HepG2 (cell line): ENCODE results near the gene OR10V1. TPM values are rescaled to one million over a fixed set of nuclear protein-coding genes. Genes with fewer than 3 reads are reported as not detected.

Source experiments
- ATAC-seq: fragments of 200-7000 bp; cut with Tn5 transposase; 3 replicates; pipeline ENCODE4 v1.9.1; 2020; ENCODE audit warnings: mild to moderate bottlenecking, moderate library complexity
- BruUV-seq: library from RNA; stranded (reverse); fragments of 400-500 nt; replicated peaks from 2 replicates; lab custom pipeline; 2021; lab: Mats Ljungman, UMichigan
- CTCF ChIA-PET: fragments of 300-600 bp; formaldehyde crosslinking; extraction: SDS; loops from one replicate; lab custom pipeline; 2021; ENCODE audit warnings: low total read pairs, inconsistent platforms, low intra/inter-chr PET ratio; lab: Yijun Ruan, JAX
- POLR2A ChIA-PET: fragments of 350-600 bp; sonication (Branson Sonifier 250); formaldehyde crosslinking; loops from one replicate; lab custom pipeline; 2020; ENCODE audit warnings: antibody characterized with exemption, inconsistent platforms; lab: Yijun Ruan, JAX
- DNase-seq: peaks from one replicate; pipeline ENCODE4 v3.0.0-alpha.2; 2015; ENCODE audit warnings: low spot score
- FAIRE-seq: peaks from 3 replicates; lab custom pipeline; 2011; peaks lifted over from hg19 to GRCh38; lab: Jason Lieb, UNC
- H2AFZ ChIP-seq: one replicate; pipeline ENCODE4 v1.6.1; 2011; ENCODE audit warnings: low read length, inconsistent platforms
- H3K27ac ChIP-seq: fragments of 300-600 bp; 3 replicates; pipeline ENCODE4 v1.8.0; 2011; ENCODE audit warnings: mixed run types, mild to moderate bottlenecking, mixed read lengths, low read length, inconsistent platforms; ENCODE audit not compliant: insufficient read depth; ENCODE audit errors: extremely low read length
- H3K27me3 ChIP-seq, 2 experiments: fragments of 200-600 bp in 1 of 2; 2 replicates in 1 of 2; 3 replicates in 1 of 2; pipeline versions ENCODE4 v1.6.0 to v1.8.0; 2011; ENCODE audit warnings: low read length in 2 of 2, mild to moderate bottlenecking in 2 of 2, moderate library complexity in 2 of 2, inconsistent platforms in 1 of 2; ENCODE audit not compliant: insufficient read depth in 2 of 2, control insufficient read depth in 1 of 2
- H3K36me3 ChIP-seq, 2 experiments: fragments of 200-600 bp in 1 of 2; replicated peaks in 1 of 2; 2 replicates in 1 of 2; 3 replicates in 1 of 2; pipeline versions ENCODE4 v1.5.1 to v1.8.0; 2011; ENCODE audit warnings: low read length in 2 of 2, inconsistent platforms in 1 of 2; ENCODE audit not compliant: insufficient read depth in 2 of 2, control insufficient read depth in 1 of 2
- H3K4me1 ChIP-seq: 2 replicates; pipeline ENCODE4 v1.5.1; 2012; ENCODE audit warnings: low read length, inconsistent platforms; ENCODE audit not compliant: insufficient read depth
- H3K4me2 ChIP-seq: 2 replicates; pipeline ENCODE4 v1.6.0; 2011; ENCODE audit warnings: low read depth, low read length, inconsistent platforms
- H3K4me3 ChIP-seq, 3 experiments: fragments of 200-600 bp in 1 of 3; sonication (generic), shearing (Covaris generic) in 1 of 3; replicated peaks in 1 of 3; 2 replicates each; pipeline ENCODE4 v1.5.1; 2011 to 2016; ENCODE audit warnings: low read length in 3 of 3, inconsistent platforms in 2 of 3, low read depth in 2 of 3, mild to moderate bottlenecking in 2 of 3, control low read depth in 1 of 3, mixed read lengths in 1 of 3; ENCODE audit not compliant: insufficient read depth in 1 of 3
- H3K79me2 ChIP-seq: one replicate; pipeline ENCODE4 v1.6.1; 2011; ENCODE audit warnings: low read length, inconsistent platforms; ENCODE audit not compliant: insufficient read depth
- H3K9ac ChIP-seq: 2 replicates; pipeline ENCODE4 v1.6.0; 2011; ENCODE audit warnings: mild to moderate bottlenecking, low read depth, low read length, inconsistent platforms; ENCODE audit not compliant: insufficient read depth
- H3K9me3 ChIP-seq: 2 replicates; pipeline ENCODE4 v1.5.1; 2012; ENCODE audit warnings: mild to moderate bottlenecking, low read length
- H4K20me1 ChIP-seq: 2 replicates; pipeline ENCODE4 v1.6.0; 2011; ENCODE audit warnings: inconsistent platforms, mild to moderate bottlenecking, low read length, moderate library complexity; ENCODE audit not compliant: insufficient read depth
- CHD4 ChIP-seq: fragments of 200-600 bp; sonication (generic); IDR thresholded peaks from 2 replicates; pipeline ENCODE4 v1.7.0; 2017; ENCODE audit warnings: mild to moderate bottlenecking, low read length, borderline replicate concordance
- HNRNPLL ChIP-seq: fragments of 200-400 bp; formaldehyde crosslinking; IDR thresholded peaks from 2 replicates; pipeline ENCODE4 v1.6.1; 2017; ENCODE audit warnings: mild to moderate bottlenecking, low read depth, low read length; ENCODE audit not compliant: poor library complexity, severe bottlenecking
- RCOR2 ChIP-seq: IDR thresholded peaks from 2 replicates; pipeline ENCODE4 v1.6.1; 2016; ENCODE audit warnings: missing biosample characterization, missing genetic modification reagents
- SRY ChIP-seq: sonication (generic); formaldehyde crosslinking; IDR thresholded peaks from 2 replicates; pipeline ENCODE4 v1.8.0; 2022; ENCODE audit warnings: mild to moderate bottlenecking, missing genetic modification reagents
- U2AF1 ChIP-seq: fragments of 200-400 bp; formaldehyde crosslinking; optimal IDR thresholded peaks from 2 replicates; pipeline ENCODE3; 2017; ENCODE audit warnings: mild to moderate bottlenecking, low read depth, low read length
- ZBTB2 ChIP-seq: sonication (generic); formaldehyde crosslinking; IDR thresholded peaks from 2 replicates; pipeline ENCODE4 v1.8.0; 2022; ENCODE audit warnings: low read depth, missing genetic modification reagents
- ZKSCAN5 ChIP-seq: sonication (generic); formaldehyde crosslinking; IDR thresholded peaks from 2 replicates; pipeline ENCODE4 v1.5.1; 2020; ENCODE audit warnings: mild to moderate bottlenecking, missing genetic modification reagents
- ZNF451 ChIP-seq: sonication (generic); formaldehyde crosslinking; IDR thresholded peaks from 2 replicates; pipeline ENCODE4 v1.5.0; 2020; ENCODE audit warnings: mild to moderate bottlenecking, missing genetic modification reagents
- ZNF619 ChIP-seq: sonication (generic); formaldehyde crosslinking; IDR thresholded peaks from 2 replicates; pipeline ENCODE4 v1.4.0; 2020; ENCODE audit warnings: mild to moderate bottlenecking, missing genetic modification reagents
- ZNF720 ChIP-seq: sonication (generic); formaldehyde crosslinking; IDR thresholded peaks from 2 replicates; pipeline ENCODE4 v1.4.0; 2020; ENCODE audit warnings: missing genetic modification reagents
- WGBS: methylation state at CpG from one replicate; pipeline ENCODE4 v1.1.6; 2017; ENCODE audit warnings: low lambda C conversion rate; 5-methylcytosine and 5-hydroxymethylcytosine counted together
- in situ Hi-C: cut with HindIII; loops from 2 replicates; pipeline ENCODE4 v1.10.0; 2017; ENCODE audit warnings: low pct_unique_long_range_greater_than_20kb; ENCODE audit not compliant: extremely low pct_ligation_motif_present
- intact Hi-C: fragments of 100-400 bp; cut with micrococcal nuclease; formaldehyde crosslinking; loops from one replicate; pipeline ENCODE4 v1.10.0; 2022; ENCODE audit not compliant: unreplicated experiment
- polyA plus RNA-seq, 8 experiments: library from polyadenylated mRNA; depleted of rRNA in 3 of 8; stranded (reverse) in 7 of 8; unstranded in 1 of 8; fragments of >200 nt; fragmentation: Illumina TruSeq in 4 of 8; extraction: Trizol in 4 of 8; gene quantifications; 2 replicates each; pipeline versions ENCODE4 v1.2.1 to v1.2.3, GENCODE V29; 2011 to 2016; ENCODE audit warnings: low read depth in 4 of 8, missing spikeins in 1 of 8, mixed read lengths in 1 of 8; ENCODE audit not compliant: insufficient read depth in 1 of 8
- total RNA-seq, 5 experiments: library from RNA; depleted of rRNA; stranded (reverse); fragments of >200 nt; fragmentation: Illumina TruSeq; extraction: Trizol; gene quantifications; 2 replicates each; pipeline ENCODE4 v1.2.3, GENCODE V29; 2016; ENCODE audit warnings: low read depth in 1 of 5

Gene OR10V1
- total and polyA plus RNA-seq, 2 of the 13 experiments (the other 11 are each of a cell fraction or from before 2014, with no cell fraction given), result not detected

- TF ChIP-seq ZNF451, result no peak
- TF ChIP-seq, all 625 proteins: peak for 0
Measured at GRCh38 chr11:59719556-59719955, 5.9 kb upstream of the OR10V1 start (continued).

GRCh38 chr11:59716051-59716450 is 2.4 kb upstream of the OR10V1 start:
- intact Hi-C loops (no loop called here), in situ Hi-C loops (no loop called here)
- H3K4me3 ChIP-seq, result no peak overlapping the region
- H3K9ac ChIP-seq, result no peak overlapping the region
- 68% methylated on average over 3 of the region's 3 CpGs for WGBS
- no peak overlapping the region for H2AFZ ChIP-seq
- H4K20me1 ChIP-seq, result no peaks in the 10 kb centered on the region
- no peaks in the 10 kb centered on the region for H3K36me3 ChIP-seq
- TF ChIP-seq RCOR2, result no peak
- TF ChIP-seq ZNF720 (CRISPR knock-in tag), result no peak
- no peak for TF ChIP-seq SRY
- no peak for TF ChIP-seq HNRNPLL
- TF ChIP-seq U2AF1, result no peak
- TF ChIP-seq CHD4, result no peak
- no peak for TF ChIP-seq ZBTB2 (CRISPR knock-in tag)
- TF ChIP-seq ZKSCAN5 (CRISPR knock-in tag), result no peak
- no peak for TF ChIP-seq ZNF619
- ChIA-PET CTCF (no interaction called here), POLR2A (no interaction called here)
- FAIRE-seq (no peak), ATAC-seq (no peak), DNase-seq (no peak)
- no peak overlapping the region for H3K4me2 ChIP-seq
- H3K4me1 ChIP-seq, result no peaks in the 10 kb centered on the region
- BruUV-seq, result no TSS peak
- H3K27me3 ChIP-seq, result no peaks in the 10 kb centered on the region; a peak in 1 of 5 replicates
- H3K9me3 ChIP-seq, result no peaks in the 10 kb centered on the region
- H3K27ac ChIP-seq, result no peak overlapping the region
- H3K79me2 ChIP-seq, result no peaks in the 10 kb centered on the region
